GM18517 (cell line): ENCODE results near the gene RGS17.

Experiments used
- ATAC-seq: cut with Tn5 transposase; IDR thresholded peaks from one replicate; pipeline ENCODE4 v1.9.1; 2021; ENCODE audit warnings: mild to moderate bottlenecking, moderate library complexity; ENCODE audit not compliant: unreplicated experiment

The RGS17 gene

GRCh38 chr6:153086225-153086990, 44.7 kb downstream of the RGS17 start:
- no peak for ATAC-seq

DNA sequence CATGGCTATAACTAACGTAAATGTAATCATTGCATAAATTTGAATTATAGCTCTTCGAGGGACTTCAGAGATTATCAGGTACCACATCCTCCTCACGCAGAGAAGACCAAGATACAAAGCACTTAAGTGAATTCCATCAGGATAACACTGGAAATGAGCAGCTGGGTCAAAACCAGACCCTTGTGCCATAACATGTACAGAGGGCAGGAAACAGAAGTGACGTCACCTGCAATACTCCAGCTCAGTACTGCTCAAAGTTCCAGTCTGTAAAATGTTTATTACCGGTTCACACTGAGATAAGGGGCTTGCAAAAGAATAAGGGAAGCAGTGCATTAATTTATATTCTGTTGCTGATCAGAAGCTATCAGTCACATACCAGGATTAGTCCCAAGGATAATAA, 45.8 kb downstream of the RGS17 start:
- ATAC-seq = no peak

DNA sequence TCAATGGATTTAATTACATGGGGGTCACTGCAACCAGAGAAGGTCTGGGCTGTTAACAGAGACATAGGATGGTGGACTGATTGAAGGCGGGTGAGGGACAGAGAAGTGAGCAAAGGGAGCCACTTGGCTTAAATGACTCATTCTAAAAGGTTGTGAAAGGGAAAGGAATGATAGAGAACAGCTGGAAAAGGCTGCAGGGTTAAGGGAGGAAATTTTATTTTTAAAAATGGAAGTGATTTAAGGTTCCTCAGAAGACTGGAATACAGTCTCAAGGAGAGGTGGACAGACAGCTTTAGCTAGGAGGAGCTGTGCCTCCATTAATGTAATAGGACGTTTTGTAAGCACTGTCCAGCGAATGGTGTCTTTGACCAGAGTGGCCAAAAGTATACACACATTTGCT, 46.7 kb downstream of the RGS17 start:
- ATAC-seq = no peak

DNA sequence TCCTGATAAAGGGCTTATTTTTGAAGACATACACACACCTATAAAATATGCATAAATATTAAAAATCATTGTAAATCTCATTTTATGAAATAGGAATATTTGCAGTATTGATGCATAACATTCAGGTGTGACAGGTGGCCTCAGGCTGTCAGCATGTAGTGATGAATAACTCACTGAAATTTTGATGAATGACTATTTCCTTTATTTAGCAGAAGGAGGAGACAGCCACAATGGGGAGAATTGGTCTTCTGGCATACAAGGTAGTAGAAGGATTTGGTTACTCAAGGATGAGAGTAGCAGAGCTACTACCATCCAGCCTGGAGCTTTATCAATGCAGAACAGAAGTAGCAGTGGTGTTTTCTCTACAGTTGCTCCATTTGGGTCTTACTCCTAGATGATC, 47.2 kb downstream of the RGS17 start:
- ATAC-seq = no peak

- no peak for ATAC-seq
Measured at GRCh38 chr6:153081914-153082313, 49.2 kb downstream of the RGS17 start.

- no peak for ATAC-seq
Measured at GRCh38 chr6:153076431-153076830, 54.7 kb downstream of the RGS17 start.

DNA sequence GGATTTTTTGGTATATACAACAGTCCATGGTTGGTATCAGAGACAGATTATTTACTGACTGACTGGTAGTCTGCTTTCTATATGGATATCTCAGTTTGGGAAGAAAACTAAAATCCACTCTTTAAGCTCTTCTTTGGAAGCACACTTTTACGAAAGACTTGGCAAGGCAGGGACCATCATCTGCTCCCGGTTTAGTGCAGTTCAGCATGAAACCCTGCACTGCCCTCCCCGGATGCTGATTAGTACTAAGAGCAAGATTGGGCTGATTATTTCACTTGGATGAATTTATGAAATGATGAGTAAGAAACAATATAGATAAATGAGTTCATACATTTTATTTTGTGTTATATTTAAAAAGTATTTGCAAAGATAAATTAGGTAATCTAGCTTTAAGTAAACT, 56.3 kb downstream of the RGS17 start:
- no peak for ATAC-seq

GRCh38 chr6:153073841-153074240, 57.2 kb downstream of the RGS17 start:
- ATAC-seq = no peak

DNA sequence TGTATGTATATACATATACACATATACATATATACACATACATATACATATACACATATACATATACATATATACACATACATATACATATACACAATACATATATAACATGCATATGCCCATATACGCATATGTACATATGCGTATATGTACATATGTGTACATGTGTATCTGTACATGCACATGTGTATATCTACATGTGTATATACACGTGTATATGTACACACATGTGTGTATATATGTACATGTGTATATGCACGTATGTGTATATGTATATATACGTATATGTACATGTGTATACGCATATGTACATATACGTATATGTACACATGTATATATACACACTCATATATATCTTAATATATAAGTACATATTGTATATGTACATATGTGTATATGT, 60.3 kb downstream of the RGS17 start:
- no peak for ATAC-seq

DNA sequence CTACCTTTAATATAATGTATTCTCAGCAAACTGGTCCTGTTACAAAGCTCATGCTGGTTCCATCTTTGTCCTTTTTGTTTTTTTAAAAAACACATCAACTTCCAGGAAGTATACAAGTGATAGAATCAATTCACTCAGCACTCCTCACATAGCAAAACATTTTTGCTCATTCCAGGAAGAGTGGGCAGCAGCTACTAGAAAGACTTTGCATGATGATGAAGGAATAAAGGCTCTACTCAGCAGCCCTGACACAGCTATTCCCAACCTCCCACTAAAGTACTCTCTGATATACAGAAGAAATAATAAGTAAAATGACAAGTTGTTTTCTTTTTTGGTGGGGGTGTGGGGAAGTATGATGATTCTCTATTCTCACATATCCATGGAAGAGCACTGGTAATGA, 61.2 kb downstream of the RGS17 start:
- ATAC-seq = no peak

- ATAC-seq = no peak
Measured at GRCh38 chr6:153065222-153065621, 65.9 kb downstream of the RGS17 start.

- no peak for ATAC-seq
Measured at GRCh38 chr6:153063936-153064335, 67.1 kb downstream of the RGS17 start.

DNA sequence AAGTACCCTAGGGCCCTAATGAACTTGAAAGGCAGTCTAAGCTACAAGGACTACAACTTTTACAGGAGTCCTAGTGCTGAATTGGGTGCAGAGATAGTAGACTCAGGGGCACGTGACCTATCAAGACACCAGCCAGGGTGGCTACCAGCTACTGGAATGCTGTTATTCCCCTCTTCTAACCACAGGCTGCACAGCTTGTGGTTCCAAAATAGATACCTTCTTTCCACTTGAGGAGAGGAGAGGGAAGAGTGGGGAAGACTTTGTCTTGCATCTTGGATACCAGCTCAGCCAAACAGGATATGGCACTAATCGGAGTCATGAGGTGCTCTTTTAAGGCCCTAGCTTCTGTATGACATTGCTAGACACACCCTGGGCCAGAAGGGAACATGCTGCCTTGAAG, 68.6 kb downstream of the RGS17 start:
- no peak for ATAC-seq

DNA sequence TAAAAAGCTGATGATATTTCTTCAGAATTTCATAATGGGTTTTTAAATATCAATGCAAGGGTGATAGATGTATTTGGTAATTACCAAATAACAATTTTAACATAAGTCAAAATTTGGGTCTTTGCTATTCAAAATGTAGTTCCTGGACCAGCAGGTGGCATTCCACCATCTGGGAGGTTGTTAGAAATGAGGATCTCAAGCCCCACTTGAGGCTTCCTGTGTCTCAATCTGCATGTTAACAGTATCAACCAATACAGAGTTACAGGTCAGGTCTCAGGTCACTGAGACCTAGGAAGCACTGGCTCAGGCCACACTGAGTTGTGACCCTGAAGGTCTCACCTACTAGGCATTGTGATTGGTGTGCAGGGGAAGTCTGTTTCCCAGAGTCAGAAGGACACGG, 71.3 kb downstream of the RGS17 start:
- ATAC-seq = no peak

- ATAC-seq = no peak
Measured at GRCh38 chr6:153059311-153059710, 71.8 kb downstream of the RGS17 start.

GRCh38 chr6:153058909-153059308, 72.2 kb downstream of the RGS17 start:
- no peak for ATAC-seq

DNA sequence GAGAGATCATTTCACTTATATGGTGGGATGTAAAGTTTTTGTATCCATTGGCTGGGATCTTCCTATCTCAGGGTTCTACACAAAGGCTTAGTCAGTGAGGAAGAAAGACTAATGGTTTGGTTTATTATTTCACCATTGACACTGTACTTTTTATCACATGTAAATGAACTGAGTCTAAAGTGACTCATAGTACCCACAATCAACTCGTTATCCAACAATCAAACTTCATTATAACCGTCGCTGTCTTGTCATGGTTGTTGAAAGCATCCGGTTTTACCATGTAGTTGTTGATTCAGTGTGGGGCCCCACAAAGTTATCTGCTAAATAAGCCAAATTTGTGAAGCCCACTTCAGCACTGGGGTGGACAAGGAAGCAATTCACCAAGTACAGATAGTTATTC, 72.8 kb downstream of the RGS17 start:
- ATAC-seq = no peak

- no peak for ATAC-seq
Measured at GRCh38 chr6:153056308-153056707, 74.8 kb downstream of the RGS17 start.

DNA sequence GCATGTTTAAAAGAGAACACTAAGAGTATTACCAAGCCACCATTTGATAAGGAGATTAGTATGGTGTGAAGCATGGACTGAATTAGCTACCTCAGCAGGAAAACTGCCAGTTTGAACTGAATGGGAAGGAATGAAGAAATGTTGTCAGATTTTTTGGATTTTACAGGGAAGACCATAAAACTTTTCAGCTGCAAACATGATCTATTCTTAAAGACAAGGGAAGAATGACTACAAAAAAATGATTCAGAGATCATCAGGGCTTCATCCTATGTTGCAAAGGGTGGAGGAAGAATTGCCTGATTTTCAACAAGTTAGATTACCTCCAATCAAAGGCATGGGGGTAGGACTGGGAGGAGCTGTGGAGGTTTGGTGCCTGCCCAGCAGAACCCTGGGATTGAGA, 79.3 kb downstream of the RGS17 start:
- no peak for ATAC-seq

- no peak for ATAC-seq
Measured at GRCh38 chr6:153048631-153049030, 82.5 kb downstream of the RGS17 start.

GRCh38 chr6:153047386-153047785, 83.7 kb downstream of the RGS17 start:
- no peak for ATAC-seq

DNA sequence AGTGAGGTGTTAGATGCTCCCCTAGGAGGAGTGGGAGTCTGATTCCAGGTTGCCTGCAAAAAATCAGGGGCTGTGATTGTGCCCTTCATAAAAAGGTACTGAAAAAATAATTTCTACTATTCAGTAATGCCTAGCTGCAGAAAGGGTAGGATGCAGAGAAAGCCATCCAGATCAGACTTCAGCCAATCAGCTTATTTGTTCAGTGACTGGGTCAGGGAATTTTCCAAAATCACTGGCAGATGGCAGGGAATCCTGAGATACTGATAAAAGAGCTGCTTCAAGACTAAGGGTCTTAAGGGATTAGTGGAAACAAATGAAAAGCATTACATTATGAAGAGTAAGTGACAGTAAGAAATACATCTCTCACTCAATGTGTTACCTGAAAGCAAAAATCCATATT, 85.8 kb downstream of the RGS17 start:
- no peak for ATAC-seq

- no peak for ATAC-seq
Measured at GRCh38 chr6:153044295-153044694, 86.8 kb downstream of the RGS17 start.
